RWPE2 (cell line): ENCODE data around the gene PSMD1.

Experiments
- ATAC-seq: fragments of 200-7000 bp; cut with Tn5 transposase; 3 replicates; pipeline ENCODE4 v1.9.1; 2021; ENCODE audit warnings: low read depth
- DNase-seq: peaks from one replicate; pipeline ENCODE4 v3.0.0-alpha.2; 2020; ENCODE audit warnings: low spot score
- H3K27ac ChIP-seq: fragments of 450-650 bp; 2 replicates; pipeline ENCODE4 v1.5.1; 2017; ENCODE audit warnings: mild to moderate bottlenecking; ENCODE audit not compliant: poor library complexity, severe bottlenecking
- H3K27me3 ChIP-seq: fragments of 250-450 bp; sonication (Bioruptor Pico); 2 replicates; pipeline ENCODE4 v1.5.1; 2021; ENCODE audit warnings: mild to moderate bottlenecking, moderate library complexity; ENCODE audit not compliant: insufficient read depth, poor library complexity, severe bottlenecking
- H3K36me3 ChIP-seq: fragments of 250-450 bp; sonication (Bioruptor Pico); 2 replicates; pipeline ENCODE4 v1.5.1; 2020; ENCODE audit warnings: low read depth, mild to moderate bottlenecking, moderate library complexity
- H3K4me1 ChIP-seq: fragments of 250-450 bp; sonication (Bioruptor Pico); 2 replicates; pipeline ENCODE4 v1.5.1; 2021; ENCODE audit warnings: mild to moderate bottlenecking, moderate library complexity; ENCODE audit not compliant: insufficient read depth, poor library complexity, severe bottlenecking
- H3K4me3 ChIP-seq: fragments of 250-450 bp; sonication (Bioruptor Pico); 2 replicates; pipeline ENCODE4 v1.5.1; 2021; ENCODE audit warnings: mild to moderate bottlenecking, moderate library complexity; ENCODE audit not compliant: severe bottlenecking
- H3K9me3 ChIP-seq: fragments of 250-450 bp; sonication (Bioruptor Pico); 2 replicates; pipeline ENCODE4 v1.5.1; 2021; ENCODE audit warnings: mild to moderate bottlenecking, moderate library complexity; ENCODE audit not compliant: severe bottlenecking
- TF ChIP-seq, protein P1 (sequence below): fragments of 450-650 bp; IDR thresholded peaks from one replicate; pipeline ENCODE4 v1.5.1; 2017; ENCODE audit warnings: mild to moderate bottlenecking, moderate library complexity; ENCODE audit not compliant: poor library complexity, severe bottlenecking

Gene PSMD1

DNA sequence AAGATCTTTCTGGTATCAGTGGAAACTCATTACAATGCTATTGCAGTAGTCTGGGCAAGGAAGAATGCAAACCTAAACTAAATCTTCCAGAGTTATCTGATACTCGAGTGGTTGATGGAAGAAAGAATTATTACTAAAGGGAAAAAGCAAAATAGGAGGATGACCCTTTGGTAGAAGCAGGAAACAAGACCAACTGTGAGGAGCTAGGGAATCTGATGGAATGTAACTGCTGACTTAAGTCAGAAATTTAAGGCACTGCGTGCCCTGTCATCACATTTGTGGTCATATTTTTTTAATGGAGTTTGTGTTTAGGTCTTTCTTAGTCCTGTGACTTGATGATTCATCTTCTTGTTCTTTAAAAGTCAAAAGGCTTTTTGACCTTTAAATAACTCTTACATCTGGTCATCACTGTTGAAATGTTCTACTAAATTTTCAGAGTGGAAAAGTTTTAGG, 105.2 kb downstream of the PSMD1 start:
- Histone ChIP-seq H3K9me3 (no peaks in the 10 kb centered on the region), H3K4me3 (no peak overlapping the region), H3K27ac (peak overlapping the region; percentile 46), H3K27me3 (no peaks in the 10 kb centered on the region), H3K36me3 (peaks cover 56% of the 10 kb centered on the region), H3K4me1 (peaks cover 7% of the 10 kb centered on the region)
- TF ChIP-seq, protein P1, sequence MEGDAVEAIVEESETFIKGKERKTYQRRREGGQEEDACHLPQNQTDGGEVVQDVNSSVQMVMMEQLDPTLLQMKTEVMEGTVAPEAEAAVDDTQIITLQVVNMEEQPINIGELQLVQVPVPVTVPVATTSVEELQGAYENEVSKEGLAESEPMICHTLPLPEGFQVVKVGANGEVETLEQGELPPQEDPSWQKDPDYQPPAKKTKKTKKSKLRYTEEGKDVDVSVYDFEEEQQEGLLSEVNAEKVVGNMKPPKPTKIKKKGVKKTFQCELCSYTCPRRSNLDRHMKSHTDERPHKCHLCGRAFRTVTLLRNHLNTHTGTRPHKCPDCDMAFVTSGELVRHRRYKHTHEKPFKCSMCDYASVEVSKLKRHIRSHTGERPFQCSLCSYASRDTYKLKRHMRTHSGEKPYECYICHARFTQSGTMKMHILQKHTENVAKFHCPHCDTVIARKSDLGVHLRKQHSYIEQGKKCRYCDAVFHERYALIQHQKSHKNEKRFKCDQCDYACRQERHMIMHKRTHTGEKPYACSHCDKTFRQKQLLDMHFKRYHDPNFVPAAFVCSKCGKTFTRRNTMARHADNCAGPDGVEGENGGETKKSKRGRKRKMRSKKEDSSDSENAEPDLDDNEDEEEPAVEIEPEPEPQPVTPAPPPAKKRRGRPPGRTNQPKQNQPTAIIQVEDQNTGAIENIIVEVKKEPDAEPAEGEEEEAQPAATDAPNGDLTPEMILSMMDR = no peak
- ATAC-seq (peak; percentile 73), DNase-seq (no peak)

DNA sequence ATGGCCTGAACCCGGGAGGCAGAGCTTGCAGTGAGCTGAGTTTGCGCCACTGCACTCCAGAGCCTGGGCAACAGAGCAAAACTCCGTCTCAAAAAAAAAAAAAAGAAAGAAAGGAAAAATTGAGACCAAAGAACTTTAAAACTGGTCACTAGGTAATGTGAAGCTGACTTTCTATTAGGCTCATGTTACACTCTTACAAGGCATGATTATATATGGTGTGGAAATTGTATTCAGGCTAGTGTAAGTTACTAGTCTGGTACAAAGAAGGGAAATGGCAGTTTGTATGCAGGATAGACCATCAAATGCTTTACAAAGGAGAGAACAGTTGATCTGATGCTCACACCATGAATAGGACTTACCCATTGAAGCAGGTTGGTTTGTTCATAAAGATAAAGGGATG, 106.3 kb downstream of the PSMD1 start:
- TF ChIP-seq, protein P1 = no peak
- H3K4me3 ChIP-seq = no peak overlapping the region
- H3K36me3 ChIP-seq = peaks cover 63% of the 10 kb centered on the region
- peaks cover 7% of the 10 kb centered on the region for H3K4me1 ChIP-seq
- H3K9me3 ChIP-seq = no peaks in the 10 kb centered on the region
- no peak overlapping the region for H3K27ac ChIP-seq
- H3K27me3 ChIP-seq = no peaks in the 10 kb centered on the region
- DNase-seq = no peak
- no peak for ATAC-seq

DNA sequence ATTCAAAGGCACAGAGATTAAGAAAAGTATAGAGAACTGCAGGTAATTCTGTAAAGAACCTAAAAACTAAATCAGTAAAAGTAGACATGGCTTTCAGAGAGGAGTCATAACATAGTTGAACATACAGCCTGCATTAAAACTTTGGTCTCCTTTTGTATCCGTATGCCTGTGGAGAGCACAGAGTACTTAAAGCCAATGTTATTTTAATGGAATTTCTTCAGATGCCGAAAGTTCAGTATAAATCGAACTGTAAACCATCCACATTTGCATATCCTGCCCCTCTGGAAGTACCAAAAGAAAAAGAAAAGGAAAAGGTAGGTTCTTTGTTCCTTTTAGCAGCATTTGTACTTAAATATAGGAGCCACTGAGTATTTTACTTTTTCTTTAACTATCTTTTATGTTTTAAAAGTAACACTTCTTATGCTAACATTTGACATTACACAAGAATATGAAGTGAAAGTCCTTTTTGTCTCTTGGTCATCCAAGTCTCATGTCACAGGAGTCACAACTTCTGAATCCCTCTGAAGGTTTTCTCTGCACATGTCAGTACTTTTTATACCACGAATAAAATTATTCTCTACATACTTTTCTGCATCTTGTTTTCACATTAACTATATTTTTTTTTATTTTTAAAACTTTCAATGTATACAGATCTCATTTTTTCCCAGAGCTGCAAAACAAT, 106.9 kb downstream of the PSMD1 start:
- TF ChIP-seq, protein P1 = no peak
- no peaks in the 10 kb centered on the region for H3K9me3 ChIP-seq
- H3K27me3 ChIP-seq = no peaks in the 10 kb centered on the region
- no peak overlapping the region for H3K4me3 ChIP-seq
- no peak overlapping the region for H3K27ac ChIP-seq
- DNase-seq (no peak), ATAC-seq (no peak)
- H3K36me3 ChIP-seq = peaks cover 67% of the 10 kb centered on the region
- peaks cover 7% of the 10 kb centered on the region for H3K4me1 ChIP-seq

DNA sequence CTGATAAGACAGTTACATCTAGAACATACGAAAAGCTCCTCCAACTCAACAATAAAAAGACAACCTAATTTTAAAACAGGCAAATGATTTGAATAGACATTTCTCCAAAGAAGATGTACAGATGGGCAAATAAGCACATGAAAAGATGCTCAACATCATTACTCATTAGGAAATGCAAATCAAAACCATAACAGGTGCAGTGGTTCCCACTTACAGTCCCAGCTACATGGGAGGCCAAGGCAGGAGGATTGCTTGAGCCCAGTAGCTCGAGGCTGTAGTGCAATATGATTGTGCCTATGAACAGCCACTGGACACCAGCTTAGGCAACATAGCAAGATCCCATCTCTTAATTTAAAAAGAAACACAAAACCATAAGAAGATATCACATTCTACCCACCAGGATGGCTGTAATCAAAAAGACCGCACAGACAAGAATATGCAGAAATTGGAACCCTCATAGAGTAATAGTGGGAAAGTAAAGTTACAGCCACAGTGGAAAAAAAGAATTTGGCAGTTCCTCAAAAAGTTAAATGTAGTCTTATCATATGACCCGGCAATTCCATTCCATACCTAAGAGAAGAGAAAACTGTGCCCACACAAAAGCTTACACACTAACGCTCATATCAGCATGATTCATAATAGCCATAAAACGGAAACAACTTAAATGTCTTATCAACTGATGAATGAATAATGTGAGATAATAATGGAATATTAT, 111.2 kb downstream of the PSMD1 start:
- no peak overlapping the region for H3K27ac ChIP-seq
- H3K9me3 ChIP-seq = no peaks in the 10 kb centered on the region
- peaks cover 78% of the 10 kb centered on the region for H3K36me3 ChIP-seq
- ATAC-seq (no peak), DNase-seq (no peak)
- TF ChIP-seq, protein P1 = no peak
- no peak overlapping the region for H3K4me3 ChIP-seq
- no peaks in the 10 kb centered on the region for H3K27me3 ChIP-seq
- H3K4me1 ChIP-seq = no peaks in the 10 kb centered on the region
